ENCODE data around the gene SPIB. TPM values are rescaled to one million over a fixed set of nuclear protein-coding genes. Genes with fewer than 3 reads are reported as not detected.

SPIB gene
- total and polyA plus RNA-seq, 2 of the 4 experiments (the other 2 are of a cell fraction), result not detected

DNA sequence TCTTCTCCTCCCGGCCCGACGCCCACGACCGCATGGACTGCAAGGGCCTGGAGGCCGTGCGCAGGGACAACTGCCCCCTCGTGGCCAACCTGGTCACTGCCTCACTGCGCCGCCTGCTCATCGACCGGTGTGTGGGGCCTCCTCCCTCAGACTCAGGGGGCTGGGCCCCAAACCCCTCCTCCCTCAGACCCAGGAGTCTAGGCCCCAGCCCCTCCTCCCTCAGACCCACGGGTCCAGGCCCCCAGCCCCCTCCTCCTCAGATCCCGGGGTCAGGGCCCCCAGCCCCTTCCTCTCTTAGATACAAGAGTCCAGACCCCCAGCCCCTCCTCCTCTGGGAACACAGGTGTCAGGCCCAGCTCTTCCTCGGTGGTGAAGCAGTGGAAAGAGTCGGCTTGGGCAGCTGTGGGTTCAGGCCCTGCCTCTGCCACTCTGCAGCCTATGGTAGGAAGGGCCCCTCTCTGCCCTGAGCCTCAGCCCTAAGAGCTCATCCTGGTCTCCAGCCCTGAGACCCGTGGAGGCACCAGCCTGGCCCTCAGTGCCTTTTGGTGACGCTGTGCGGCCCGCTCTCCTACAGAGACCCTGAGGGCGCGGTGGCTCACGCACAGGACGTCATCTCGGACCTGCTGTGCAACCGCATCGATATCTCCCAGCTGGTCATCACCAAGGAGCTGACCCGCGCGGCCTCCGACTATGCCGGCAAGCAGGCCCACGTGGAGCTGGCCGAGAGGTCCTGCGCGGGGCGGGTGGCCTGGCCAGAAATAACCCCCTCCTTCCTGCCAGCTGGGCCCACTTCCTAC lies 3.7 kb upstream of the SPIB start (continued):
- TF ChIP-seq CEBPB (IDR thresholded peaks at IDR 0.05; ENCODE audit: low read depth, low read length), result no peak

DNA sequence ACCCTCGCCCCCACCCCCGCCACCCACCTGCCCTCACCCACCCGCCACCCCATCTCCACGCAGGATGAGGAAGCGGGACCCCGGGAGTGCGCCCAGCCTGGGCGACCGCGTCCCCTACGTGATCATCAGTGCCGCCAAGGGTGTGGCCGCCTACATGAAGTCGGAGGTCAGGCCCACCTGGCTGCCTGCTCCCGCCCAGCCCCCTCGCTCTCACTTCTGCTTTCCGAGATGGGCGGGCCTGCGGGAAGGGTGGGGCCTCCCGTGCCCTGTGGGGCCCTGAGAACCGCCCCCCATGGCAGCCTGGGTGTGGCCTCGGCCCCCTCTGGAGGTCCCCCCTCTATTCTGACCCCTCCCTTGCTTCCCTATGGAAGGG lies 3.1 kb upstream of the SPIB start:
- H2AK5ac ChIP-seq (ENCODE audit: low read depth, low read length), result no peak overlapping the region
- H2AK9ac ChIP-seq (replicated peaks; ENCODE audit: low read depth, low read length, poor library complexity), result no peak overlapping the region
- ChIA-PET CTCF (no interaction called here), POLR2A (ENCODE audit: unreplicated experiment) (no interaction called here)
- no peak overlapping the region for H2BK20ac ChIP-seq (ENCODE audit: low read depth, low read length)
- H3K56ac ChIP-seq (ENCODE audit: extremely low read depth, insufficient read depth, low read length), result no peak overlapping the region
- H3K9ac ChIP-seq (ENCODE audit: low read depth, low read length), result no peak overlapping the region
- H2AFZ ChIP-seq (replicated peaks; ENCODE audit: low read length, poor library complexity), result no peak overlapping the region
- no peak overlapping the region for H2BK120ac ChIP-seq (ENCODE audit: low read depth, low read length)
- no peak overlapping the region for H3K18ac ChIP-seq (ENCODE audit: low read depth, low read length)
- BruUV-seq (replicated peaks), result no TSS peak
- H4K8ac ChIP-seq (ENCODE audit: low read depth in 2 of 2, low read length in 2 of 2), result no peak overlapping the region
- ATAC-seq (ENCODE audit: low read depth), result no peak
- no peak for DNase-seq
- no peak overlapping the region for H4K91ac ChIP-seq (ENCODE audit: insufficient read depth, low read depth, low read length)
- H3K79me1 ChIP-seq (ENCODE audit: low read depth in 1 of 2, low read length in 2 of 2), result no peaks in the 10 kb centered on the region
- no peaks in the 10 kb centered on the region for H4K20me1 ChIP-seq (ENCODE audit: insufficient read depth, low read length)
- H3K4me1 ChIP-seq (ENCODE audit: control insufficient read depth, insufficient read depth, low read length), result no peaks in the 10 kb centered on the region
- dilution Hi-C loops (cut with HindIII; ENCODE audit: low sequenced_read_pairs, unreplicated experiment) (no loop called here), in situ Hi-C loops (cut with MboI; ENCODE audit: low sequenced_read_pairs) (no loop called here), intact Hi-C loops (cut with micrococcal nuclease) (loop anchor here (2.0 kb wide), 1 partner anchor 31 kb away; the partner anchor contains the start of gene POLD1)
- no peak overlapping the region for H2BK15ac ChIP-seq (ENCODE audit: low read depth, low read length)
- H3K4me3 ChIP-seq (ENCODE audit: insufficient read depth, low read depth, low read length), result no peak overlapping the region
- peaks cover 2% of the 10 kb centered on the region; the same call in 1 of the 2 replicates for H3K36me3 ChIP-seq (ENCODE audit: control insufficient read depth, insufficient read depth, low read length)
- no peak overlapping the region for H2BK5ac ChIP-seq (ENCODE audit: low read depth, low read length, poor library complexity, severe bottlenecking)
- H4K5ac ChIP-seq (ENCODE audit: low read depth, low read length), result no peak overlapping the region
- H3K14ac ChIP-seq (replicated peaks; ENCODE audit: low read depth, low read length), result no peak overlapping the region
- peaks cover 21% of the 10 kb centered on the region for H3K27me3 ChIP-seq (ENCODE audit: control insufficient read depth, insufficient read depth, low read length)
- no peak overlapping the region for H3K4me2 ChIP-seq (ENCODE audit: low read depth, low read length)
- H3K9me1 ChIP-seq (ENCODE audit: insufficient read depth, low read length), result no peaks in the 10 kb centered on the region
- WGBS, 2 experiments (ENCODE audit: extremely low coverage in 2 of 2, insufficient read length in 1 of 2), result 98% methylated on average over 10 of the region's 22 CpGs; no CpG with 5 or more reads in 1 of the 2 experiments
- H3K4ac ChIP-seq (ENCODE audit: low read depth, low read length), result no peak overlapping the region
- H3K23ac ChIP-seq (ENCODE audit: low read depth, low read length), result no peak overlapping the region
- H3K27ac ChIP-seq (ENCODE audit: insufficient read depth, low read length), result no peak overlapping the region
- H3K9me3 ChIP-seq (ENCODE audit: control insufficient read depth, insufficient read depth, low read length), result no peaks in the 10 kb centered on the region
- TF ChIP-seq RAD21 (IDR thresholded peaks at IDR 0.05; ENCODE audit: low read length) (no peak), MAZ (IDR thresholded peaks at IDR 0.05; ENCODE audit: borderline replicate concordance, low read depth, low read length) (no peak), CTCF (conservative IDR thresholded peaks at IDR 0.05; ENCODE audit: low read depth, low read length) (no peak), POLR2A (IDR thresholded peaks at IDR 0.05; ENCODE audit: low read depth, low read length) (no peak), MAFK (IDR thresholded peaks at IDR 0.05; ENCODE audit: low read depth, low read length) (no peak), CEBPB (IDR thresholded peaks at IDR 0.05; ENCODE audit: low read depth, low read length) (no peak), ELK1 (IDR thresholded peaks at IDR 0.05; ENCODE audit: borderline replicate concordance, low read depth, low read length) (no peak), FOS (IDR thresholded peaks at IDR 0.05; ENCODE audit: low read depth, low read length) (no peak), MXI1 (IDR thresholded peaks at IDR 0.05; ENCODE audit: borderline replicate concordance, low read depth, low read length) (no peak), RFX5 (IDR thresholded peaks at IDR 0.05; ENCODE audit: low read depth, low read length) (no peak), SMC3 (IDR thresholded peaks at IDR 0.05; ENCODE audit: low read depth, low read length) (no peak), BHLHE40 (IDR thresholded peaks at IDR 0.05; ENCODE audit: low read depth, low read length) (no peak), CHD1 (IDR thresholded peaks at IDR 0.05; ENCODE audit: low read depth, low read length) (no peak)
